AG09319 (cell line): ENCODE data around the gene TM2D1.

Experiments used
- DNase-seq: peaks from one replicate; pipeline ENCODE4 v3.0.0-alpha.2; 2010; ENCODE audit warnings: low read depth; ENCODE audit errors: extremely low read depth
- CTCF ChIP-seq: IDR thresholded peaks from 2 replicates; pipeline ENCODE4 v1.5.1; 2011; ENCODE audit warnings: low read depth, mild to moderate bottlenecking, inconsistent platforms, low read length, moderate library complexity

Gene TM2D1

GRCh38 chr1:61709908-61710289 lies 15.0 kb downstream of the TM2D1 start:
- TF ChIP-seq CTCF, result no peak
- no peak for DNase-seq

- no peak for TF ChIP-seq CTCF
- no peak for DNase-seq
Observed at GRCh38 chr1:61708953-61709907, 15.7 kb downstream of the TM2D1 start.

- no peak for DNase-seq
- no peak for TF ChIP-seq CTCF
Observed at GRCh38 chr1:61699911-61700851, 24.8 kb downstream of the TM2D1 start.

- DNase-seq, result no peak
- TF ChIP-seq CTCF, result no peak
Observed at GRCh38 chr1:61692155-61692800, 32.7 kb downstream of the TM2D1 start.

- DNase-seq, result no peak
- no peak for TF ChIP-seq CTCF
Observed at GRCh38 chr1:61687901-61688300, 37.0 kb downstream of the TM2D1 start.

- TF ChIP-seq CTCF, result no peak
- no peak for DNase-seq
Observed at GRCh38 chr1:61682891-61683290, 42.0 kb downstream of the TM2D1 start.
